NCI-H2107 (cell line): ENCODE results near the gene CDKN2B-AS1.
A peak's percentile ranks its signal among the peaks of the same experiment; 100 is the strongest.

Experiments used
- DNase-seq: peaks from one replicate; lab custom pipeline; 2025; lab: John Stamatoyannopoulos, UW

The CDKN2B-AS1 gene

GRCh38 chr9:21982861-21983560 lies 11.6 kb upstream of the CDKN2B-AS1 start:
- no peak for DNase-seq

GRCh38 chr9:21983561-21983935 lies 11.0 kb upstream of the CDKN2B-AS1 start:
- no peak for DNase-seq

GRCh38 chr9:21984101-21984500 lies 10.5 kb upstream of the CDKN2B-AS1 start:
- no peak for DNase-seq

- DNase-seq = no peak
These were observed 8.5 kb upstream of the CDKN2B-AS1 start for GRCh38 chr9:21985964-21986667.

- peak; percentile 34 for DNase-seq
These were observed 6.3 kb upstream of the CDKN2B-AS1 start for GRCh38 chr9:21988056-21988990.

- no peak for DNase-seq
These were observed 5.0 kb upstream of the CDKN2B-AS1 start for GRCh38 chr9:21989440-21990189.

- DNase-seq = no peak
These were observed 3.3 kb upstream of the CDKN2B-AS1 start for GRCh38 chr9:21991072-21991959.

- no peak for DNase-seq
These were observed 1.6 kb upstream of the CDKN2B-AS1 start for GRCh38 chr9:21993007-21993406.

- DNase-seq = no peak
These were observed 567 bp upstream of the CDKN2B-AS1 start, which contains the start of gene CDKN2A for GRCh38 chr9:21993893-21994555. CDKN2A (minus strand) TSS chr9:21994392.

GRCh38 chr9:21995006-21995665 lies 545 bp downstream of the CDKN2B-AS1 start:
- peak; percentile 77 for DNase-seq

GRCh38 chr9:21995666-21996398 lies 1.2 kb downstream of the CDKN2B-AS1 start:
- peak; percentile 8 for DNase-seq

- peak; percentile 43 for DNase-seq
These were observed 1.8 kb downstream of the CDKN2B-AS1 start for GRCh38 chr9:21996438-21996837.

GRCh38 chr9:21996858-21997257 lies 2.3 kb downstream of the CDKN2B-AS1 start:
- no peak for DNase-seq

- DNase-seq = no peak
These were observed 2.9 kb downstream of the CDKN2B-AS1 start for GRCh38 chr9:21997480-21997879.

- DNase-seq = no peak
These were observed 3.4 kb downstream of the CDKN2B-AS1 start for GRCh38 chr9:21998026-21998425.

GRCh38 chr9:22002038-22002437 lies 7.4 kb downstream of the CDKN2B-AS1 start:
- no peak for DNase-seq

- no peak for DNase-seq
These were observed 10.6 kb downstream of the CDKN2B-AS1 start for GRCh38 chr9:22005021-22005701.
